ENCODE data around the gene GOLGB1.

- TF ChIP-seq CTCF (IDR thresholded peaks at IDR 0.05; ENCODE audit: low read depth, low read length) = no peak
- TF ChIP-seq EZH2phosphoT487 (IDR thresholded peaks at IDR 0.05; ENCODE audit: low read depth) = no peak
These were observed 19.7 kb upstream of the GOLGB1 start for GRCh38 chr3:121769246-121769645.
